Measurements from ENCODE around the gene RIN2.

The RIN2 gene

DNA sequence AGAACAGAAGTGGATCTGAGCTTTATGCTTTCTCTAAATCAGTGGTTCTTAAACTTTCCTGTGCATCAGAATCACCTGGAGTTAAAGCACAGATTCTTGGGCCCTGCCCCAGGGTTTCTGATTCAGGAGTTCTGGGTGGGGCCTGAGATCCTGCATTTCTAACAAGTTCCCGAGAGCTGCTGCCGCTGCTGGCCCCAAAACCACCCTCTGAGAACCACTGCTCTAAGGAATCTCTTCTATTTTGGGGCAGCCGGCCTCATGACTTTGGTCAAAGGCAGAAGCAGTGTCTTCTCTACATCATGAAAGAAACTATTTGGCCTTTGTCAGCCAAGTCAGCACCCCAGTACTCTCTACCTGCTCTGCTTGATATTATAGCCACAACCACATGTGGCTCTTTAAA lies 42.1 kb upstream of the RIN2 start:
- no peak for TF ChIP-seq EZH2 (IDR thresholded peaks at IDR 0.05; ENCODE audit: borderline replicate concordance, low read length)
- TF ChIP-seq, protein P1, sequence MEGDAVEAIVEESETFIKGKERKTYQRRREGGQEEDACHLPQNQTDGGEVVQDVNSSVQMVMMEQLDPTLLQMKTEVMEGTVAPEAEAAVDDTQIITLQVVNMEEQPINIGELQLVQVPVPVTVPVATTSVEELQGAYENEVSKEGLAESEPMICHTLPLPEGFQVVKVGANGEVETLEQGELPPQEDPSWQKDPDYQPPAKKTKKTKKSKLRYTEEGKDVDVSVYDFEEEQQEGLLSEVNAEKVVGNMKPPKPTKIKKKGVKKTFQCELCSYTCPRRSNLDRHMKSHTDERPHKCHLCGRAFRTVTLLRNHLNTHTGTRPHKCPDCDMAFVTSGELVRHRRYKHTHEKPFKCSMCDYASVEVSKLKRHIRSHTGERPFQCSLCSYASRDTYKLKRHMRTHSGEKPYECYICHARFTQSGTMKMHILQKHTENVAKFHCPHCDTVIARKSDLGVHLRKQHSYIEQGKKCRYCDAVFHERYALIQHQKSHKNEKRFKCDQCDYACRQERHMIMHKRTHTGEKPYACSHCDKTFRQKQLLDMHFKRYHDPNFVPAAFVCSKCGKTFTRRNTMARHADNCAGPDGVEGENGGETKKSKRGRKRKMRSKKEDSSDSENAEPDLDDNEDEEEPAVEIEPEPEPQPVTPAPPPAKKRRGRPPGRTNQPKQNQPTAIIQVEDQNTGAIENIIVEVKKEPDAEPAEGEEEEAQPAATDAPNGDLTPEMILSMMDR (IDR thresholded peaks at IDR 0.05; ENCODE audit: low read length): no peak
- peaks cover 3% of the 10 kb centered on the region for H3K27me3 ChIP-seq (ENCODE audit: insufficient read depth, low read length)

DNA sequence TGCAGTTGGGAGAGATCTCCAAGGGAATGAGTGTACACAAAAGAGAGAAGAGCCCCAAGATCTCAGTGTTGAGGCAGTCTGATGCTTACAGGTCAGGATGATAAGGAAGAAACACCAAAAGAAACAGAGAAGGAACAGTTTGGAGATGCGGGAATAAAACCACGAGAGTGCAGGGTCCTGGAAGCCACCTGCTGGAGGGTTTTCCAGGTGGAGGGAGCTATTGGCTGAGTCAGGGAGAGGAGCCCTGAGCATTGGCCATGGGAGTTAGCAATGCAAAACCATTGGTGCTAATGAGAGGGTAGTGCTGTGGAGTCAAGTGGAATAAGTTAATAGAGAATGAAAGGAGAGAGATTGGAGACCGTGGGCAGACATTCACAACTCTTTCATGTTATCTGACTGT lies 39.2 kb upstream of the RIN2 start:
- Histone ChIP-seq H3K4me3 (ENCODE audit: low read depth, low read length, poor library complexity, severe bottlenecking) (no peak overlapping the region), H4K20me1 (ENCODE audit: insufficient read depth, low read length) (no peaks in the 10 kb centered on the region), H3K36me3 (ENCODE audit: insufficient read depth, low read length) (no peaks in the 10 kb centered on the region), H3K27me3 (ENCODE audit: insufficient read depth, low read length) (peaks cover 3% of the 10 kb centered on the region; the same call in 1 of the 2 replicates), H3K4me2 (ENCODE audit: low read length) (no peak overlapping the region), H3K27ac (ENCODE audit: low read depth, low read length, poor library complexity, severe bottlenecking) (no peak overlapping the region), H3F3A (ENCODE audit: insufficient read depth, low read length) (no peaks in the 10 kb centered on the region), H3K9ac (ENCODE audit: low read length) (no peak overlapping the region), H3K79me2 (ENCODE audit: insufficient read depth, low read length) (no peaks in the 10 kb centered on the region), H3K4me1 (ENCODE audit: insufficient read depth, low read length, severe bottlenecking) (no peaks in the 10 kb centered on the region), H3K9me2 (ENCODE audit: low read depth, low read length) (no peaks in the 10 kb centered on the region), H2AFZ (ENCODE audit: low read length) (no peak overlapping the region), H3K9me3 (ENCODE audit: low read length) (no peaks in the 10 kb centered on the region)
- TF ChIP-seq EZH2 (IDR thresholded peaks at IDR 0.05; ENCODE audit: borderline replicate concordance, low read length): no peak
- TF ChIP-seq, protein P1 (IDR thresholded peaks at IDR 0.05; ENCODE audit: low read length): no peak

More for the DNA sequence above, 42.1 kb upstream of the RIN2 start:
- H2AFZ ChIP-seq (ENCODE audit: low read length): no peak overlapping the region
- no peaks in the 10 kb centered on the region for H3K79me2 ChIP-seq (ENCODE audit: insufficient read depth, low read length)
- no peaks in the 10 kb centered on the region for H3K9me2 ChIP-seq (ENCODE audit: low read depth, low read length)
- no peak overlapping the region for H3K4me3 ChIP-seq (ENCODE audit: low read depth, low read length, poor library complexity, severe bottlenecking)
- H3K4me2 ChIP-seq (ENCODE audit: low read length): no peak overlapping the region
- no peaks in the 10 kb centered on the region for H3K4me1 ChIP-seq (ENCODE audit: insufficient read depth, low read length, severe bottlenecking)
- no peaks in the 10 kb centered on the region for H3F3A ChIP-seq (ENCODE audit: insufficient read depth, low read length)
- no peak overlapping the region for H3K9ac ChIP-seq (ENCODE audit: low read length)
- no peaks in the 10 kb centered on the region for H3K9me3 ChIP-seq (ENCODE audit: low read length)
- H4K20me1 ChIP-seq (ENCODE audit: insufficient read depth, low read length): no peaks in the 10 kb centered on the region
- no peak overlapping the region for H3K27ac ChIP-seq (ENCODE audit: low read depth, low read length, poor library complexity, severe bottlenecking)
- no peaks in the 10 kb centered on the region for H3K36me3 ChIP-seq (ENCODE audit: insufficient read depth, low read length)

DNA sequence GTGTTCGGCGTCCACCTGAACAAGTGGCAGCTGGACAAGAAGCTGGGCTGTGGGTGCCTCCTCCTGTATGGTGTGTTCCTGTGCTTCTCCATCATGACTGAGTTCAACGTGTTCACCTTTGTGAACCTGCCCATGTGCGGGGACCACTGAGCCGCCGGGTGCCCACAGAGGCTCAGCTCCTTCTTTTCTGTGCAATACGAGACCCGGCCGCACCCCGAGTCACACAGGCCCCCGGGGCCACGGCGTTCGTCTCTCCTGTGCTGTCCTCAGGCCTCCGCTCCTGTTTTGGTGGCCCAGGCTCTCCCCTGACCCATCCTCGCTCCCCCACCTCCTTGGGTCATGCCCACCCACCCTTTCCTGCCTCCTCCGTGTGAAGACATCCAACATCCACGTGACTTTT lies 37.1 kb upstream of the RIN2 start:
- Histone ChIP-seq H4K20me1 (ENCODE audit: insufficient read depth, low read length) (no peaks in the 10 kb centered on the region), H3K4me3 (ENCODE audit: low read depth, low read length, poor library complexity, severe bottlenecking) (no peak overlapping the region), H2AFZ (ENCODE audit: low read length) (no peak overlapping the region), H3K9me2 (ENCODE audit: low read depth, low read length) (no peaks in the 10 kb centered on the region), H3F3A (ENCODE audit: insufficient read depth, low read length) (no peaks in the 10 kb centered on the region), H3K9ac (ENCODE audit: low read length) (no peak overlapping the region), H3K4me1 (ENCODE audit: insufficient read depth, low read length, severe bottlenecking) (no peaks in the 10 kb centered on the region), H3K9me3 (ENCODE audit: low read length) (no peaks in the 10 kb centered on the region), H3K27ac (ENCODE audit: low read depth, low read length, poor library complexity, severe bottlenecking) (no peak overlapping the region), H3K36me3 (ENCODE audit: insufficient read depth, low read length) (no peaks in the 10 kb centered on the region), H3K79me2 (ENCODE audit: insufficient read depth, low read length) (no peaks in the 10 kb centered on the region), H3K27me3 (ENCODE audit: insufficient read depth, low read length) (peaks cover 3% of the 10 kb centered on the region; the same call in 1 of the 2 replicates), H3K4me2 (ENCODE audit: low read length) (no peak overlapping the region)
- TF ChIP-seq, protein P1 (IDR thresholded peaks at IDR 0.05; ENCODE audit: low read length): no peak
- TF ChIP-seq EZH2 (IDR thresholded peaks at IDR 0.05; ENCODE audit: borderline replicate concordance, low read length): no peak

All from OCI-LY1 (cell line).